OCI-LY7 (cell line): ENCODE measurements around the gene TMED8.

Source experiments
- EZH2phosphoT487 ChIP-seq: fragments of 200-600 bp; sonication (generic); IDR thresholded peaks from 2 replicates; pipeline ENCODE4 v1.6.1; 2018; ENCODE audit warnings: low read depth, borderline replicate concordance, mild to moderate bottlenecking, mixed run types, antibody characterized with exemption, low read length, moderate library complexity, mixed read lengths
- TF ChIP-seq, protein P1 (sequence below): fragments of 200-600 bp; sonication (generic); conservative IDR thresholded peaks from 2 replicates; pipeline ENCODE4 v1.5.1; 2014; ENCODE audit warnings: mild to moderate bottlenecking, antibody characterized with exemption, low read length, moderate library complexity, mixed read lengths

DNA sequence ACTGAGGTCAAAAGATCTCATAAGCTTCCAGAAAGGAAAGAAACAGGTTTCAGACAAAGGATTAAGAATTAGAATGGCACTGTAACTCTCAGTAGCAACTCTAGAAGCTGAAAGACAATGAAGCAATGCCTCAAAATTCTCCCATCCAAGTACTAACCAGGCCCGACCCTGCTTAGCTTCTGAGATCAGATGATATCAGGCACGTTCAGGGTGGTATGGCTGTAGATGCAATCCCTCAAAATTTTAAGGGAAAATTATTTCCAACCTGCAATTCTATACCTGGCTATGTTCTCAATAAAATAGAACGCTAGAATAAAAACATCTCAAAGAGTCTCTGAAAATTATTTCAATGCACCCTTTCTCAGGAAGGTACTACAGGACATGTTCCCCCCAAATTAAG lies 26.9 kb upstream of the TMED8 start:
- TF ChIP-seq, protein P1, sequence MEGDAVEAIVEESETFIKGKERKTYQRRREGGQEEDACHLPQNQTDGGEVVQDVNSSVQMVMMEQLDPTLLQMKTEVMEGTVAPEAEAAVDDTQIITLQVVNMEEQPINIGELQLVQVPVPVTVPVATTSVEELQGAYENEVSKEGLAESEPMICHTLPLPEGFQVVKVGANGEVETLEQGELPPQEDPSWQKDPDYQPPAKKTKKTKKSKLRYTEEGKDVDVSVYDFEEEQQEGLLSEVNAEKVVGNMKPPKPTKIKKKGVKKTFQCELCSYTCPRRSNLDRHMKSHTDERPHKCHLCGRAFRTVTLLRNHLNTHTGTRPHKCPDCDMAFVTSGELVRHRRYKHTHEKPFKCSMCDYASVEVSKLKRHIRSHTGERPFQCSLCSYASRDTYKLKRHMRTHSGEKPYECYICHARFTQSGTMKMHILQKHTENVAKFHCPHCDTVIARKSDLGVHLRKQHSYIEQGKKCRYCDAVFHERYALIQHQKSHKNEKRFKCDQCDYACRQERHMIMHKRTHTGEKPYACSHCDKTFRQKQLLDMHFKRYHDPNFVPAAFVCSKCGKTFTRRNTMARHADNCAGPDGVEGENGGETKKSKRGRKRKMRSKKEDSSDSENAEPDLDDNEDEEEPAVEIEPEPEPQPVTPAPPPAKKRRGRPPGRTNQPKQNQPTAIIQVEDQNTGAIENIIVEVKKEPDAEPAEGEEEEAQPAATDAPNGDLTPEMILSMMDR = no peak
- TF ChIP-seq EZH2phosphoT487 = no peak
